Hepatic stellate cell (primary cell): Measurements from ENCODE around the gene CD207.

ENCODE experiments used
- DNase-seq: peaks from one replicate; pipeline ENCODE4 v3.0.0; 2011; ENCODE audit warnings: low spot score

Gene CD207

DNA sequence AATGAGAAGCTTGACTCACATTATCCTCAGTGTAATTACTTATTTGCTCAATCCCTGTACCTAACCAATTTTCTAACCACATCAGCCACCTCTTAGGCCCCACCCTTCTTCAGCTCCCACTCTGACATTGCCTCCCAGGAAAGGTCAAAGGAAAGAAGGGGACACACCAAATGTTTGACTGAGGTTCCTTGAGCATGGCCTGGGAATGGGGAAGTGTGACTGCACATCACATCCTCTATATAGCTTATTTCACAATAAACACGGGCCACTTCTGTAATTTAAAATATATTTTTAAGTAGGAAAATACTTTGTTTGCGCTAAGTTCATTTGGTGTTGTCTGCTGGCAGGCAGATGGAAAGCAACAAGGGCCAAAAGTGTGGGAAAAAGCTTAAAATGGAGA, 42.2 kb downstream of the CD207 start:
- no peak for DNase-seq

GRCh38 chr2:70790136-70790828, 45.3 kb downstream of the CD207 start, which contains the start of gene FIGLA:
FIGLA (minus strand) TSS chr2:70790643; CDS start chr2:70790638, 5 bp downstream.
- no peak for DNase-seq

GRCh38 chr2:70789304-70790135, 46.1 kb downstream of the CD207 start:
- DNase-seq = peak; percentile 36

DNA sequence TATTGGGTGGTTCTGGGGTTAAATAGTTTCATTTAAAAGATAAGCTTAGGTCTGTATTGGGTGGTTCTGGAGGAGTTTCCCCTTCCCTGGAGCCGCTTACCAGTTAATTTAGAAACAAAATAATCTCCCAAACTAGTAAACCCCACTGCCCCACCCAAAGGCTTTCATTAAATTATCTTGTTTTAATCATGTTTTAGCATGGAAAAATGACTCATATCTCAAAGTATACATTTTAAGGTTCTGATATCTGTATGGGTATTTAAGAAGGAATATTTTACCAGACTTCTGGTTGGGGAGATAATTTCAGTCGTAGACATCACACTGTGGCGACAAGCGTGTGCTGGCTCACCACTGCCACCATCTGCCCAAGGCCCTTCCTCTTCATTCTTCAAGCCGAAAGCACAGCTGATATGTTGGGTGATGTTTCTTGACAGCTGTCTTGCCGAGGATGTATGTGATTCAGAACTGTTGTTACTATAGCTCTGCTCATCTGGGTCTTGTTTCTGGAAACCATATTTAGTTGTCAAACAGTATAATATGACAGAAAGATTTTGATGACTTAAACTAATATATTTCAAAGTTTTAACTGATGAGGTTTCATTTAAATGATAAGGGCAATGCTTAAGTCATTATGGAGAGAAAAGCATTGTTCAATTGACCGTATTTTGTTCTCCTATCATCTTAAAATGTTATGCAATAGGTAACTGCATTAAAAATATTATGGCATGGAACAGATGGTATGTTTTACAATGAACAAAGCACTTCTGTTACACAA, 50.3 kb downstream of the CD207 start:
- DNase-seq = peak; percentile 19

GRCh38 chr2:70784320-70784719, 51.3 kb downstream of the CD207 start:
- no peak for DNase-seq
